HepG2 (cell line): ENCODE measurements around the gene ANKS4B. TPM values are rescaled to one million over a fixed set of nuclear protein-coding genes. Genes with fewer than 3 reads are reported as not detected.

ENCODE experiments used
- DMAP1 ChIP-seq: IDR thresholded peaks from 2 replicates; pipeline ENCODE4 v1.6.1; 2016
- HDAC2 ChIP-seq: sonication (generic); formaldehyde crosslinking; IDR thresholded peaks from 2 replicates; pipeline ENCODE4 v1.4.0; 2020; ENCODE audit warnings: missing genetic modification reagents
- KAT7 ChIP-seq: IDR thresholded peaks from 2 replicates; pipeline ENCODE4 v1.6.1; 2018; ENCODE audit warnings: borderline replicate concordance, missing compliant biosample characterization
- KLF6 ChIP-seq: IDR thresholded peaks from 2 replicates; pipeline ENCODE4 v1.8.0; 2016; ENCODE audit warnings: missing biosample characterization, missing genetic modification reagents
- NCOA1 ChIP-seq: sonication (generic); formaldehyde crosslinking; IDR thresholded peaks from 2 replicates; pipeline ENCODE4 v1.9.0; 2021; ENCODE audit warnings: missing genetic modification reagents
- NCOA2 ChIP-seq: sonication (generic); formaldehyde crosslinking; IDR thresholded peaks from 2 replicates; pipeline ENCODE4 v1.8.0; 2022; ENCODE audit warnings: inconsistent platforms
- NR2C2 ChIP-seq: sonication (generic); formaldehyde crosslinking; IDR thresholded peaks from 2 replicates; pipeline ENCODE4 v1.4.0; 2020; ENCODE audit warnings: missing genetic modification reagents, mild to moderate bottlenecking, moderate library complexity, borderline replicate concordance
- PHF8 ChIP-seq: sonication (generic); formaldehyde crosslinking; IDR thresholded peaks from 2 replicates; pipeline ENCODE4 v1.5.0; 2020; ENCODE audit warnings: missing genetic modification reagents
- SMAD1 ChIP-seq: sonication (generic); formaldehyde crosslinking; IDR thresholded peaks from 2 replicates; pipeline ENCODE4 v1.4.0; 2020; ENCODE audit warnings: missing genetic modification reagents, low read depth, mild to moderate bottlenecking, borderline replicate concordance
- TOPORS ChIP-seq: sonication (generic); formaldehyde crosslinking; IDR thresholded peaks from 2 replicates; pipeline ENCODE4 v1.8.0; 2023; ENCODE audit warnings: mild to moderate bottlenecking, missing genetic modification reagents
- ZBTB7A ChIP-seq: sonication (generic); formaldehyde crosslinking; IDR thresholded peaks from 2 replicates; pipeline ENCODE4 v1.8.0; 2022; ENCODE audit warnings: mild to moderate bottlenecking, missing genetic modification reagents
- ZFP36L1 ChIP-seq: sonication (generic); formaldehyde crosslinking; IDR thresholded peaks from 2 replicates; pipeline ENCODE4 v1.8.0; 2022; ENCODE audit warnings: mild to moderate bottlenecking, missing genetic modification reagents, moderate library complexity
- ZNF274 ChIP-seq: sonication (generic); formaldehyde crosslinking; IDR thresholded peaks from 2 replicates; pipeline ENCODE4 v1.5.1; 2020; ENCODE audit warnings: mild to moderate bottlenecking, missing genetic modification reagents
- ZNF510 ChIP-seq: sonication (generic); formaldehyde crosslinking; IDR thresholded peaks from 2 replicates; pipeline ENCODE4 v1.4.0; 2020; ENCODE audit warnings: low read depth, mild to moderate bottlenecking, missing genetic modification reagents
- ZNF724P ChIP-seq: sonication (generic); formaldehyde crosslinking; IDR thresholded peaks from 2 replicates; pipeline ENCODE4 v1.8.0; 2022; ENCODE audit warnings: missing genetic modification reagents, borderline replicate concordance
- ZNF749 ChIP-seq: sonication (generic); formaldehyde crosslinking; IDR thresholded peaks from 2 replicates; pipeline ENCODE4 v1.8.0; 2022; ENCODE audit warnings: mild to moderate bottlenecking, missing genetic modification reagents, moderate library complexity, borderline replicate concordance
- polyA plus RNA-seq, 8 experiments: library from polyadenylated mRNA; depleted of rRNA in 3 of 8; stranded (reverse) in 7 of 8; unstranded in 1 of 8; fragments of >200 nt; fragmentation: Illumina TruSeq in 4 of 8; extraction: Trizol in 4 of 8; gene quantifications; 2 replicates each; pipeline versions ENCODE4 v1.2.1 to v1.2.3, GENCODE V29; 2011 to 2016; ENCODE audit warnings: low read depth in 4 of 8, missing spikeins in 1 of 8, mixed read lengths in 1 of 8; ENCODE audit not compliant: insufficient read depth in 1 of 8
- total RNA-seq, 5 experiments: library from RNA; depleted of rRNA; stranded (reverse); fragments of >200 nt; fragmentation: Illumina TruSeq; extraction: Trizol; gene quantifications; 2 replicates each; pipeline ENCODE4 v1.2.3, GENCODE V29; 2016; ENCODE audit warnings: low read depth in 1 of 5
- TF ChIP-seq, protein P1 (sequence below): sonication (generic); formaldehyde crosslinking; IDR thresholded peaks from 2 replicates; pipeline ENCODE4 v1.4.0; 2020; ENCODE audit warnings: missing genetic modification reagents
- TF ChIP-seq, protein P2 (sequence below): sonication (generic); formaldehyde crosslinking; IDR thresholded peaks from 2 replicates; pipeline ENCODE4 v1.5.0; 2020; ENCODE audit warnings: mild to moderate bottlenecking, missing genetic modification reagents, moderate library complexity
- TF ChIP-seq, protein P3 (sequence below): sonication (generic); formaldehyde crosslinking; IDR thresholded peaks from 2 replicates; pipeline ENCODE4 v1.5.0; 2020; ENCODE audit warnings: missing genetic modification reagents, mild to moderate bottlenecking, borderline replicate concordance
- TF ChIP-seq, protein P4 (sequence below): sonication (generic); formaldehyde crosslinking; IDR thresholded peaks from 2 replicates; pipeline ENCODE4 v1.4.0; 2020; ENCODE audit warnings: missing genetic modification reagents

ANKS4B gene
- total and polyA plus RNA-seq, 2 of the 13 experiments (the other 11 are each of a cell fraction or from before 2014, with no cell fraction given): 6.5 to 30.0 TPM

DNA sequence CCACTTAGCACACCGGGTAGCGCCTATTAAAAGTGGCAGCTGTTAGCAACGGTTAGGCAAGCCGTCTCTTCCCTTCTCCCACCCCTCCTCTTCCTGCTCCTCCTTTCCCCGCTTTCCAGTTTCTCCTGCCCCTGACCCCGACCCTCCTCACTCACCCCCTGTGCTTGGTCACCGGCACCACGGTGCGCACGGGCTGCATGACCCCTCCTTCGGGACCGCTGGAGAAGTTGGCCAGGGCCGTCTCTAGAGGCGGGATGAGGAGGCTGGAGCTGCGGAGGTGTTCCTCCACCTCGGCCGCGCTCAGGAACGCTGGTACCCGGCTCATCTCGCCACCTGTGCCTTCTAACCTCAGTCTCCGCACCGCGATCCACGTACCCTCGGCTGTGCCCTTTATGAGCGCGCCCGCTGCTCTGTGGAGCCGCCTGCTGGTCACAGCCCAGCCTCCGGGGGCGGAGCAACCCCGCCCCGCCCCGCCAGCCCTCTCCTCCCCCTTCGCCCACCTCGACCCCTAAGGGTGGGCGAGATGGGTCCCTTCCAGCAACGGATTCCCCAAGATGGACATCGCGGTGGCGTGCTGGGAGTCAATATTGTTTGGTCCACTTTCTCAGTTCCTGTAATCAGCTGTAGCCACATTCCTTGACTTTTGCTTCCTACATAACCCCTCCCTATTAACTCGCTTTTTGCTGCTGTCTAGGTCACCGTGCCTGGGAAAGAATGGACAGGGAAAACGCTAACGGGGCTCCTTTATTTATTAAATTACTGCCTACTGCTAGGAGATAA lies 44.6 kb downstream of the ANKS4B start, which contains the start of gene CRYM (continued):
- TF ChIP-seq HDAC2: peak; percentile 58
- TF ChIP-seq DMAP1 (CRISPR knock-in tag): peak; percentile 18; the same call in 1 of the 2 replicates
- TF ChIP-seq, protein P1, sequence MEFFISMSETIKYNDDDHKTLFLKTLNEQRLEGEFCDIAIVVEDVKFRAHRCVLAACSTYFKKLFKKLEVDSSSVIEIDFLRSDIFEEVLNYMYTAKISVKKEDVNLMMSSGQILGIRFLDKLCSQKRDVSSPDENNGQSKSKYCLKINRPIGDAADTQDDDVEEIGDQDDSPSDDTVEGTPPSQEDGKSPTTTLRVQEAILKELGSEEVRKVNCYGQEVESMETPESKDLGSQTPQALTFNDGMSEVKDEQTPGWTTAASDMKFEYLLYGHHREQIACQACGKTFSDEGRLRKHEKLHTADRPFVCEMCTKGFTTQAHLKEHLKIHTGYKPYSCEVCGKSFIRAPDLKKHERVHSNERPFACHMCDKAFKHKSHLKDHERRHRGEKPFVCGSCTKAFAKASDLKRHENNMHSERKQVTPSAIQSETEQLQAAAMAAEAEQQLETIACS (CRISPR knock-in tag): peak; percentile 62
- 0 out of 2 replicates have a peak, but pooled peaks have one; percentile 23 for TF ChIP-seq NCOA2
- peak; percentile 94 for TF ChIP-seq ZBTB7A
- 0 out of 2 replicates have a peak, but pooled peaks have one; percentile 18 for TF ChIP-seq ZNF274 (CRISPR knock-in tag)
- no peak for TF ChIP-seq NCOA1 (CRISPR knock-in tag)
- TF ChIP-seq, protein P2, sequence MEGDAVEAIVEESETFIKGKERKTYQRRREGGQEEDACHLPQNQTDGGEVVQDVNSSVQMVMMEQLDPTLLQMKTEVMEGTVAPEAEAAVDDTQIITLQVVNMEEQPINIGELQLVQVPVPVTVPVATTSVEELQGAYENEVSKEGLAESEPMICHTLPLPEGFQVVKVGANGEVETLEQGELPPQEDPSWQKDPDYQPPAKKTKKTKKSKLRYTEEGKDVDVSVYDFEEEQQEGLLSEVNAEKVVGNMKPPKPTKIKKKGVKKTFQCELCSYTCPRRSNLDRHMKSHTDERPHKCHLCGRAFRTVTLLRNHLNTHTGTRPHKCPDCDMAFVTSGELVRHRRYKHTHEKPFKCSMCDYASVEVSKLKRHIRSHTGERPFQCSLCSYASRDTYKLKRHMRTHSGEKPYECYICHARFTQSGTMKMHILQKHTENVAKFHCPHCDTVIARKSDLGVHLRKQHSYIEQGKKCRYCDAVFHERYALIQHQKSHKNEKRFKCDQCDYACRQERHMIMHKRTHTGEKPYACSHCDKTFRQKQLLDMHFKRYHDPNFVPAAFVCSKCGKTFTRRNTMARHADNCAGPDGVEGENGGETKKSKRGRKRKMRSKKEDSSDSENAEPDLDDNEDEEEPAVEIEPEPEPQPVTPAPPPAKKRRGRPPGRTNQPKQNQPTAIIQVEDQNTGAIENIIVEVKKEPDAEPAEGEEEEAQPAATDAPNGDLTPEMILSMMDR (CRISPR knock-in tag): peak; percentile 99
- TF ChIP-seq TOPORS (CRISPR knock-in tag): no peak
- peak; percentile 72; the same call in 1 of the 2 replicates for TF ChIP-seq ZNF724P
- TF ChIP-seq ZFP36L1: peak; percentile 18; the same call in 1 of the 2 replicates
- TF ChIP-seq KLF6 (CRISPR knock-in tag): 0 out of 2 replicates have a peak, but pooled peaks have one; percentile 34
- TF ChIP-seq ZNF510 (CRISPR knock-in tag): peak; percentile 80; the same call in 1 of the 2 replicates
- TF ChIP-seq PHF8: peak; percentile 51; the same call in 1 of the 2 replicates
- peak; percentile 63 for TF ChIP-seq NR2C2 (CRISPR knock-in tag)
- TF ChIP-seq, protein P3, sequence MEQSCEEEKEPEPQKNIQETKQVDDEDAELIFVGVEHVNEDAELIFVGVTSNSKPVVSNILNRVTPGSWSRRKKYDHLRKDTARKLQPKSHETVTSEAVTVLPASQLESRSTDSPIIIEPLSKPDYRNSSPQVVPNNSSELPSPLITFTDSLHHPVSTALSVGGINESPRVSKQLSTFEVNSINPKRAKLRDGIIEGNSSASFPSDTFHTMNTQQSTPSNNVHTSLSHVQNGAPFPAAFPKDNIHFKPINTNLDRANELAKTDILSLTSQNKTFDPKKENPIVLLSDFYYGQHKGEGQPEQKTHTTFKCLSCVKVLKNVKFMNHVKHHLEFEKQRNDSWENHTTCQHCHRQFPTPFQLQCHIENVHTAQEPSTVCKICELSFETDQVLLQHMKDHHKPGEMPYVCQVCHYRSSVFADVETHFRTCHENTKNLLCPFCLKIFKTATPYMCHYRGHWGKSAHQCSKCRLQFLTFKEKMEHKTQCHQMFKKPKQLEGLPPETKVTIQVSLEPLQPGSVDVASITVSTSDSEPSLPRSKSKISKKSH: peak; percentile 86; the same call in 1 of the 2 replicates
- TF ChIP-seq, protein P4, sequence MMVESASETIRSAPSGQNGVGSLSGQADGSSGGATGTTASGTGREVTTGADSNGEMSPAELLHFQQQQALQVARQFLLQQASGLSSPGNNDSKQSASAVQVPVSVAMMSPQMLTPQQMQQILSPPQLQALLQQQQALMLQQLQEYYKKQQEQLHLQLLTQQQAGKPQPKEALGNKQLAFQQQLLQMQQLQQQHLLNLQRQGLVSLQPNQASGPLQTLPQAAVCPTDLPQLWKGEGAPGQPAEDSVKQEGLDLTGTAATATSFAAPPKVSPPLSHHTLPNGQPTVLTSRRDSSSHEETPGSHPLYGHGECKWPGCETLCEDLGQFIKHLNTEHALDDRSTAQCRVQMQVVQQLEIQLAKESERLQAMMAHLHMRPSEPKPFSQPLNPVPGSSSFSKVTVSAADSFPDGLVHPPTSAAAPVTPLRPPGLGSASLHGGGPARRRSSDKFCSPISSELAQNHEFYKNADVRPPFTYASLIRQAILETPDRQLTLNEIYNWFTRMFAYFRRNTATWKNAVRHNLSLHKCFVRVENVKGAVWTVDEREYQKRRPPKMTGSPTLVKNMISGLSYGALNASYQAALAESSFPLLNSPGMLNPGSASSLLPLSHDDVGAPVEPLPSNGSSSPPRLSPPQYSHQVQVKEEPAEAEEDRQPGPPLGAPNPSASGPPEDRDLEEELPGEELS (CRISPR knock-in tag): peak; percentile 54; the same call in 1 of the 2 replicates
- peak; percentile 52; the same call in 1 of the 2 replicates for TF ChIP-seq KAT7 (CRISPR knock-in tag)
- no peak for TF ChIP-seq ZNF749
- peak; percentile 98; the same call in 1 of the 2 replicates for TF ChIP-seq SMAD1
